Tibial nerve (tissue), 4 donors: ENCODE measurements around the gene LGSN.

Experiments used
- EP300 ChIP-seq, 2 donors: sonication (generic); formaldehyde crosslinking; IDR thresholded peaks; one replicate each; pipeline ENCODE4 v1.6.1; 2017; ENCODE audit warnings: antibody characterized with exemption in 2 of 2, mild to moderate bottlenecking in 1 of 2
- POLR2A ChIP-seq, 2 donors: fragments of 450-650 bp; IDR thresholded peaks; one replicate each; pipeline ENCODE4 v1.6.1; 2017; ENCODE audit warnings: antibody characterized with exemption in 2 of 2, mild to moderate bottlenecking in 2 of 2, moderate library complexity in 2 of 2
- TF ChIP-seq, protein P1 (sequence below), 5 experiments: fragments of 200-600 bp in 3 of 5; fragments of 450-650 bp in 2 of 5; sonication (generic) in 3 of 5; IDR thresholded peaks; one replicate each; pipeline ENCODE4 v1.5.1; 2016 to 2019; ENCODE audit warnings: antibody characterized with exemption in 5 of 5, mild to moderate bottlenecking in 3 of 5, moderate library complexity in 2 of 5

DNA sequence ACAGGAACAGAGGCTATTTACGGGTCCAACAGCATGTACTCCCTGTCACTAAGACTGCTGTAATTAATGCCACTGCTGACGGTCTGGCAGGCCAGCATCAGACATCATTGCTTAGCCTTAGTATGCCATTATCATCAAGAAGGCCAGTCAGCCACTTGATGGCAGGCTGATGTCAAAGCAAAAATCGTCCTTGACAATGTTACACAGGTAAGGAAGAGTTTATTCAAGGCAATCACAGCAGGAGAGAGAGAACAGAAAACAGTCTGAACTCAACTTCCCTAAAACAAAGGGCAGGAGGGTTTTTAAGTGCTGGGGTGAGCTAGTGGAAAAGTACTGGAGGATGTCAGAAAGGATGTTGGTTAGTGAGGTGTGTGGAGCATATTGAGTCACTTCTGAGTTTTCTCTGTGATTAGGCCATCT is 83.4 kb downstream of the LGSN start:
- no peak for TF ChIP-seq EP300 (IDR thresholded peaks at IDR 0.05)
- TF ChIP-seq, protein P1, sequence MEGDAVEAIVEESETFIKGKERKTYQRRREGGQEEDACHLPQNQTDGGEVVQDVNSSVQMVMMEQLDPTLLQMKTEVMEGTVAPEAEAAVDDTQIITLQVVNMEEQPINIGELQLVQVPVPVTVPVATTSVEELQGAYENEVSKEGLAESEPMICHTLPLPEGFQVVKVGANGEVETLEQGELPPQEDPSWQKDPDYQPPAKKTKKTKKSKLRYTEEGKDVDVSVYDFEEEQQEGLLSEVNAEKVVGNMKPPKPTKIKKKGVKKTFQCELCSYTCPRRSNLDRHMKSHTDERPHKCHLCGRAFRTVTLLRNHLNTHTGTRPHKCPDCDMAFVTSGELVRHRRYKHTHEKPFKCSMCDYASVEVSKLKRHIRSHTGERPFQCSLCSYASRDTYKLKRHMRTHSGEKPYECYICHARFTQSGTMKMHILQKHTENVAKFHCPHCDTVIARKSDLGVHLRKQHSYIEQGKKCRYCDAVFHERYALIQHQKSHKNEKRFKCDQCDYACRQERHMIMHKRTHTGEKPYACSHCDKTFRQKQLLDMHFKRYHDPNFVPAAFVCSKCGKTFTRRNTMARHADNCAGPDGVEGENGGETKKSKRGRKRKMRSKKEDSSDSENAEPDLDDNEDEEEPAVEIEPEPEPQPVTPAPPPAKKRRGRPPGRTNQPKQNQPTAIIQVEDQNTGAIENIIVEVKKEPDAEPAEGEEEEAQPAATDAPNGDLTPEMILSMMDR (IDR thresholded peaks at IDR 0.05) = no peak
- no peak for TF ChIP-seq POLR2A (IDR thresholded peaks at IDR 0.05)
